Endothelial cell of umbilical vein (primary cell): ENCODE measurements around the gene ARHGEF28.

Experiments used
- JUN ChIP-seq: IDR thresholded peaks from 2 replicates; pipeline ENCODE4 v1.6.1; 2011; ENCODE audit warnings: borderline replicate concordance, low read depth; ENCODE audit not compliant: insufficient read length, insufficient read depth
- POLR2A ChIP-seq: IDR thresholded peaks from 2 replicates; pipeline ENCODE4 v1.6.1; 2012; ENCODE audit warnings: low read depth, mild to moderate bottlenecking, control low read depth, low read length
- TF ChIP-seq, protein P1 (sequence below), 2 donors: IDR thresholded peaks; 1 replicate in 1 of 2; 2 replicates in 1 of 2; pipeline ENCODE4 v1.5.1; 2011; ENCODE audit warnings: low read length in 2 of 2, mild to moderate bottlenecking in 2 of 2, moderate library complexity in 2 of 2, control low read depth in 1 of 2, inconsistent platforms in 1 of 2, low read depth in 1 of 2; ENCODE audit not compliant: insufficient read depth in 1 of 2; ENCODE audit errors: extremely low read depth in 1 of 2
- TF ChIP-seq, protein P2 (sequence below): IDR thresholded peaks from 2 replicates; pipeline ENCODE4 v1.6.1; 2011; ENCODE audit not compliant: insufficient read depth, insufficient read length

DNA sequence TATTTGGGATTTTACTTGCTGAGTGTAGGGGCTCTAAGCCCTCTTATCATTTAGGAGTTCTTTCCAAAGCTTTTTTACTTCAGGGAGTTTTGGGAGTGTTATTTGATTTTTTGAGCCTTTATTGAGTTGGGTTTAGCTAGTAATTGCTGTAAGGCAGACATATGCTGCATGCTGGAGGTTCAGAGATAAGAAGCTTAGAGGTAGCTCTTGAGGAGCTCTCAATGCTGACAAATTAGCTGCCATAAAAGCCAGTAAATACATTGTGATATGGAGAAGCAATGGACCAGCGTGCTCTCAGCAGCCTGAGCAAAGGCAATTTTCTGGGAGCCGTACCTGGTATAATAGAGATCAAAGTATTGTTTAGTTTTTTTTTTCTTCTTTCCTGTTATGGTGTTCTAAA, 11.6 kb downstream of the ARHGEF28 start:
- no peak for TF ChIP-seq POLR2A
- TF ChIP-seq JUN = no peak
- TF ChIP-seq, protein P1, sequence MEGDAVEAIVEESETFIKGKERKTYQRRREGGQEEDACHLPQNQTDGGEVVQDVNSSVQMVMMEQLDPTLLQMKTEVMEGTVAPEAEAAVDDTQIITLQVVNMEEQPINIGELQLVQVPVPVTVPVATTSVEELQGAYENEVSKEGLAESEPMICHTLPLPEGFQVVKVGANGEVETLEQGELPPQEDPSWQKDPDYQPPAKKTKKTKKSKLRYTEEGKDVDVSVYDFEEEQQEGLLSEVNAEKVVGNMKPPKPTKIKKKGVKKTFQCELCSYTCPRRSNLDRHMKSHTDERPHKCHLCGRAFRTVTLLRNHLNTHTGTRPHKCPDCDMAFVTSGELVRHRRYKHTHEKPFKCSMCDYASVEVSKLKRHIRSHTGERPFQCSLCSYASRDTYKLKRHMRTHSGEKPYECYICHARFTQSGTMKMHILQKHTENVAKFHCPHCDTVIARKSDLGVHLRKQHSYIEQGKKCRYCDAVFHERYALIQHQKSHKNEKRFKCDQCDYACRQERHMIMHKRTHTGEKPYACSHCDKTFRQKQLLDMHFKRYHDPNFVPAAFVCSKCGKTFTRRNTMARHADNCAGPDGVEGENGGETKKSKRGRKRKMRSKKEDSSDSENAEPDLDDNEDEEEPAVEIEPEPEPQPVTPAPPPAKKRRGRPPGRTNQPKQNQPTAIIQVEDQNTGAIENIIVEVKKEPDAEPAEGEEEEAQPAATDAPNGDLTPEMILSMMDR (IDR thresholded peaks at IDR 0.05; ENCODE audit: extremely low read depth in 1 of 2, insufficient read depth in 1 of 2, low read depth in 1 of 2, low read length in 2 of 2) = no peak
- TF ChIP-seq, protein P2, sequence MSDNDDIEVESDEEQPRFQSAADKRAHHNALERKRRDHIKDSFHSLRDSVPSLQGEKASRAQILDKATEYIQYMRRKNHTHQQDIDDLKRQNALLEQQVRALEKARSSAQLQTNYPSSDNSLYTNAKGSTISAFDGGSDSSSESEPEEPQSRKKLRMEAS = no peak
